Measurements from ENCODE around the gene ELP4.

DNA sequence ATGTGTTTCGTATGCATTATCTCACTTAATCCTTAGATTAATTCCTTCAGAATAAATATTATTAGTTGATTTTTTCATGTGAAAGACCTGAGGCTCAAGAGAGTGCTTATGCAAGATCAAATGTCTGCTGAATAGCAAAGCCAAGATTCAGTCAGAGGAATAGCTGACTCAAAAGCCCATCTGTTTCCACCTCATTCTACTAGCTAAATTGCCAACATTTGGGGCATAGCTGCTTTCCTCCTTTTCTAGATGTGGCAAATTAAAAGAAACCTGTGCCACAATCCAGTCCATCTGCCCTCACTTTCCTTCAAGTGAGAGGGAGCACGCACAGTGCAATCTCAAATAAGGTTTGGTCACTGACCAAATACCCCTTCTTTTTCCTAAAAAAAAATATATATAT lies 180.5 kb downstream of the ELP4 start:
- TF ChIP-seq CTCF (conservative IDR thresholded peaks at IDR 0.05 in 1 of 2, IDR thresholded peaks at IDR 0.05 in 1 of 2; ENCODE audit: extremely low read depth in 1 of 2, insufficient read depth in 1 of 2, low read depth in 1 of 2, low read length in 2 of 2) (no peak), EZH2 (IDR thresholded peaks at IDR 0.05; ENCODE audit: borderline replicate concordance, low read length) (no peak)

All from mammary epithelial cell (primary cell).